Mammary epithelial cell (primary cell): ENCODE data around the gene UBA7.
A peak's percentile ranks its signal among the peaks of the same experiment; 100 is the strongest.

Experiments used
- CTCF ChIP-seq, 2 donors: IDR thresholded peaks in 1 of 2; conservative IDR thresholded peaks in 1 of 2; 2 replicates each; pipeline ENCODE4 v1.5.1; 2011 to 2012; ENCODE audit warnings: inconsistent platforms in 2 of 2, low read length in 2 of 2, mild to moderate bottlenecking in 2 of 2, control low read depth in 1 of 2, low read depth in 1 of 2; ENCODE audit not compliant: insufficient read depth in 1 of 2; ENCODE audit errors: extremely low read depth in 1 of 2
- EZH2 ChIP-seq: IDR thresholded peaks from 2 replicates; pipeline ENCODE4 v1.6.1; 2012; ENCODE audit warnings: low read length, inconsistent platforms, borderline replicate concordance

GRCh38 chr3:49803465-49804140, 10.2 kb downstream of the UBA7 start:
- peak in 1 of 2 donors; percentile 15 for TF ChIP-seq CTCF (conservative IDR thresholded peaks at IDR 0.05 in 1 of 2, IDR thresholded peaks at IDR 0.05 in 1 of 2; ENCODE audit: extremely low read depth in 1 of 2, insufficient read depth in 1 of 2, low read depth in 1 of 2, low read length in 2 of 2)
- TF ChIP-seq EZH2, result no peak
